Ishikawa (cell line): Measurements from ENCODE around the gene CMTM1.

Experiments used
- CEBPB ChIP-seq: IDR thresholded peaks from 2 replicates; pipeline ENCODE4 v1.6.1; 2012
- CREB1 ChIP-seq: IDR thresholded peaks from 2 replicates; pipeline ENCODE4 v1.6.1; 2012; ENCODE audit warnings: low read depth
- EP300 ChIP-seq: IDR thresholded peaks from 2 replicates; pipeline ENCODE4 v1.6.1; 2012; ENCODE audit warnings: borderline replicate concordance
- NFIC ChIP-seq: IDR thresholded peaks from 2 replicates; pipeline ENCODE4 v1.6.1; 2012
- RAD21 ChIP-seq: IDR thresholded peaks from 2 replicates; pipeline ENCODE4 v1.6.1; 2012; ENCODE audit warnings: low read depth
- REST ChIP-seq: IDR thresholded peaks from 2 replicates; pipeline ENCODE4 v1.6.1; 2012; ENCODE audit warnings: low read depth, mild to moderate bottlenecking
- TAF1 ChIP-seq: IDR thresholded peaks from 2 replicates; pipeline ENCODE4 v1.6.1; 2012; ENCODE audit warnings: low read depth, mild to moderate bottlenecking
- TEAD4 ChIP-seq: IDR thresholded peaks from 2 replicates; pipeline ENCODE4 v1.6.1; 2012
- USF1 ChIP-seq: IDR thresholded peaks from 2 replicates; pipeline ENCODE4 v1.6.1; 2012
- YY1 ChIP-seq: IDR thresholded peaks from 2 replicates; pipeline ENCODE4 v1.6.1; 2012; ENCODE audit warnings: low read depth
- ZBTB7A ChIP-seq: IDR thresholded peaks from 2 replicates; pipeline ENCODE4 v1.6.1; 2012; ENCODE audit warnings: low read depth

GRCh38 chr16:66600477-66600876 lies 34.2 kb downstream of the CMTM1 start:
- TF ChIP-seq NFIC (no peak), REST (no peak), YY1 (no peak), CEBPB (no peak), ZBTB7A (no peak), TAF1 (no peak), EP300 (no peak), USF1 (no peak), RAD21 (no peak), TEAD4 (no peak), CREB1 (no peak)
